Thyroid gland (tissue), 4 donors: Measurements from ENCODE around the gene RPL5.

Experiments
- CTCF ChIP-seq, 6 experiments: fragments of 200-600 bp in 3 of 6; fragments of 450-650 bp in 3 of 6; sonication (generic) in 3 of 6; IDR thresholded peaks; one replicate each; pipeline ENCODE4 v1.5.1; 2016 to 2019; ENCODE audit warnings: antibody characterized with exemption in 6 of 6, mild to moderate bottlenecking in 2 of 6, inconsistent platforms in 1 of 6, moderate library complexity in 1 of 6
- POLR2A ChIP-seq, 2 donors: fragments of 450-650 bp; IDR thresholded peaks; one replicate each; pipeline ENCODE4 v1.6.1; 2017; ENCODE audit warnings: antibody characterized with exemption in 2 of 2, mild to moderate bottlenecking in 2 of 2, moderate library complexity in 1 of 2

GRCh38 chr1:92887465-92887864 lies 55.6 kb downstream of the RPL5 start:
- no peak for TF ChIP-seq CTCF (IDR thresholded peaks at IDR 0.05)
- TF ChIP-seq POLR2A (IDR thresholded peaks at IDR 0.05) = no peak
